COR-L47 (cell line): ENCODE data around the gene PPCDC.

Experiments used
- DNase-seq: peaks from one replicate; lab custom pipeline; 2025; lab: John Stamatoyannopoulos, UW

PPCDC gene

GRCh38 chr15:75023181-75023871 is at the start of gene PPCDC:
Gene PPCDC (plus strand): TSS chr15:75023590. CDS start chr15:75028319, 4,729 bp downstream.
- DNase-seq, result peak; percentile 95

DNA sequence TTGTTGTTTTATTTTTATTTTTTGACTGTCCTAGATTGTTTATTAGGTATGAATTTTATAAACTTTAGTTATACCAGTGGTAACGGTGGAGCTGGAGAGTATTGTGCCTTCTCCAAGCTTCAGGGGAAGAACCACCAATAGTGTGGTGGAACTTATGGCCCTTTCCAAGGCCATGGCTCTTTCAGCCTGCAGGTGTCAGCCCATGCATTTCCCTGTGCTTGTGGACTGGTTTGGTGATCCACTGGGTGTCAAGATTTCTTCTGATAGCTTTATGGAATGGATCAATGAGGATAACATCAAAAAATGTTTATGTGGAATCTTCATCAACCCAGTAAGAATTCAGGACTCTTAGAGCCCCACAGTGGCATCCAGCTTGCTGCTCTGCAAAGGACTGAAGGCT is 47.2 kb upstream of the PPCDC start:
- DNase-seq, result no peak

GRCh38 chr15:74977599-74977998 is 45.8 kb upstream of the PPCDC start:
- no peak for DNase-seq

GRCh38 chr15:74978077-74978476 is 45.3 kb upstream of the PPCDC start:
- DNase-seq, result no peak

- DNase-seq, result no peak
Measured at GRCh38 chr15:74978503-74978902, 44.9 kb upstream of the PPCDC start.

GRCh38 chr15:74982183-74982582 is 41.2 kb upstream of the PPCDC start:
- no peak for DNase-seq

GRCh38 chr15:74983725-74984231 is 39.6 kb upstream of the PPCDC start:
- DNase-seq, result no peak

DNA sequence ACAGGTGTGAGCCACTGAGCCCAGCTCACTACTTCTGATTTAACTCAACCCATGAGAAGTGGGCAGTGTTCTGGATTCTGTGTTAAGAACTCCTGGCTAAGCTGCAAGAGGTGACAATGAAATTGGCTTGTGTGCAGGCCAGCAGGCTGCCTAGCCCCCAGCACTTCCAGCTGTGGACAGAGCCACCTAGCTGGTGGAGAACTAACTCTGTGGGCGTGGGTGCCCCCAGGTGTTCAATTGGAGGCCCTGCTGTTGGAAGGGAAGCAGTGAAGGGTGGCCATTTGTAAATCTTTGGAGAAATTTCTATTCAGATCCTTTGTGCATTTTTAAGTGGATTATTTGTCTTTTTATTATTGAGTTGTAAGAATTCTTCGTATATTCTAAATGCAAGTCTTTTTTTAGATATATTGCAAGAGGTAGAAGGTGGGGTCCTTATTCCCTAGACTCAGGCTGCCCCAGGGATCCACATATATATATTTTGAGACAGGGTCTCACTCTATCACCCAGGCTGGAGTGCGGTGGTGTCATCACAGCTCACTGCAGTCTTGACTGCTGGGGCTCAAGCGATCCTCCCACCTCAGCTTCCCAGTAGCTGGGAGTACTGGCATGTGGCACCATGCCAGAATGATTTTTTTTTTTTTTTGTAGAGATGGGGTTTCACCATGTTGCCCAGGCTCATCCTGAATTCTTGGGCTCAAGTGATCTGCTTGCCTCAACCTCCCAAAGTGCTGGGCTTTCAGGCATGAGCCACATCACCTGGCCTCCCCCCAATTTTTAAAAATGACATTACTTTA is 35.2 kb upstream of the PPCDC start:
- DNase-seq, result peak; percentile 69

GRCh38 chr15:74989527-74989926 is 33.9 kb upstream of the PPCDC start:
- no peak for DNase-seq

- no peak for DNase-seq
Measured at GRCh38 chr15:74992619-74993018, 30.8 kb upstream of the PPCDC start.

DNA sequence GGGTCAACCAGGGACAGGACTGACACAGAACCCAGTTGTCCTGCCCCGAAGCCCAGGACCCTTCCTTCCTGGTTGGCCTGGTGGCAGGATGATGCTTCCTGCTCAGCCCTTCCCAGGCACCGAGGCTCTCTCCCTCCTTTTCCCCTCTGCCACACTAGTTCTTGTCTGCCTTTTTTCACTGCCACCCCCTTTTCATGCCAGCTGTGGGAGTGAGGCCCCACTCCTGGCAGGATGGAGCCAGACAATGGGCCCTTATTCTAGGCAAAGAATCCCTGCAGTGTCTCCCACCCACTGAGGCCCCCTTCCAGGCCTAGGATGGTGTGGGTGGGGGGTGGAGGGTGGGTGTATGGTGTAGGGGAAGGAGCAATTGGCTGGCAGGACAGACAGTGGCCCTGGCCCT is 29.2 kb upstream of the PPCDC start:
- DNase-seq, result no peak

DNA sequence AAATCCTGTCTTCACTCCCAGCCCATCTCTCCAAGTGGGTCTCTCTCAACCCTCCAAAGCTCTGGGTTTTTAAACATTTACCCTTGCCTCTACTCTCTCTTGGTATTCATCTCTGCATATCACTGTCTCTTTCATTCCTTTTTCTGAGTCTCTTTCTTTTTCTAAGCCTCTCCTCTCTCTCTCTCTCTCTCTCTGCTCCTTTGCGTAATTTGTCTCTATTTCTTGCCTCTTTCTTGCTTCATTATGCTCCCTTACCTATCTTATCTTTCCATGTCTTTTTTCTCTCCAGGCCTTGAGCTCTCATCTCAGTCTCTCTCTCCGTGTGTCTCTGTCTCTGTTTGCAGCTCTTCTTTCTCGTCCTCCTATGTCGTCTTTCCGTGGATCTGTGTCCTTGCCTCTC is 28.7 kb upstream of the PPCDC start:
- DNase-seq, result no peak

DNA sequence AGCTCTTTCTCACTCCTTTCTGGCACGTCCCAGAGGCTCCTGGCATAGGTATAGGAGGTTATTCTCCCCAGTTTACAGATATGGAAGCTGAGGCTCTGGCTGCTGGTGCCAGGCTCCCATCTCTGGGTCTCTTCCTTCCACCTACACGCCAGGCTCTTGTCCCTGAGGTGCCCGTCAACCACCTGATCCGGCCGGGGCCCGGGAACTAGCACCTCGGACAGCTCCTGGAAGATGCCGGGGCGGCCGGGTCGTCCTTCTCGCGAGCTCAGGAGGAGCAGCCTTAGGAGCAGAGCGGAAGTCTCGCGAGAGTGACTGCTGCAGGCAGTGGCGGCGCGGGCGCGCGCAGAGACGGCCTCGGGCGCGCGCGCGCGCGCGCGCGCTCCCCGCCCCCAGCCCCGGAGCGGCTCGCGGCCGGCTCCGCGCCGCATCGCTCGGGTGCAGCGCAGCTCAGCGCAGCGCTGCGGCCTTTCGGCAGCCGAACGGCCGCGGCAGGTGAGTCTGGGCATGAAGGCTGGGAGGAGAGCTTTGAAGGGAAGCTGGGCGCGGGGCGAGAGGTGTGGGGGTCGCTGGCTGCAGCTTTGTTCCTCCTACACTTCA is 28.1 kb upstream of the PPCDC start, which contains the start of gene SCAMP5:
Gene SCAMP5 (plus strand): TSS at position 382 of the 597 bp plus-strand sequence. CDS start 16,277 bp downstream, outside the sequence.
- peak; percentile 98 for DNase-seq

GRCh38 chr15:74995779-74996765 is 27.3 kb upstream of the PPCDC start:
- DNase-seq, result peak; percentile 78

DNA sequence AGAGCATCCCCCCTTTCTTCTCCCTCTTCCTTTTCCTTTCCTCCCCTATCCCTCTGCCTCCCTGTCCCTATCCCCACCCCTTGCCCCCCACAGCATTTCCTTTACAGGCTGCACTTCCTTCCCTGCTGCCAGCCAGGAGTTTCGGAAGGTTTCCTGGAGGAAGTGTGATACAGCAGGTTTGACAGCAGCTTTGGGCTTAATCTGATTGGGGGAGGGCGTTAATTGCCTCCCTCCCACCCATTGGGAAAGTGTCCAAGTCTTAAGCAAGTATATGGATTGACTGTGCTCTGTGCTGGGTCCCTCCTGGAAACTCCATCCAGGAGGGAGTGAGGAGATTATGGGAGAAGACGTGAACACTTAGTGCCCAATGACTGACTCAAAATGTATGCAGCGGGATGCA is 26.2 kb upstream of the PPCDC start:
- DNase-seq, result no peak

DNA sequence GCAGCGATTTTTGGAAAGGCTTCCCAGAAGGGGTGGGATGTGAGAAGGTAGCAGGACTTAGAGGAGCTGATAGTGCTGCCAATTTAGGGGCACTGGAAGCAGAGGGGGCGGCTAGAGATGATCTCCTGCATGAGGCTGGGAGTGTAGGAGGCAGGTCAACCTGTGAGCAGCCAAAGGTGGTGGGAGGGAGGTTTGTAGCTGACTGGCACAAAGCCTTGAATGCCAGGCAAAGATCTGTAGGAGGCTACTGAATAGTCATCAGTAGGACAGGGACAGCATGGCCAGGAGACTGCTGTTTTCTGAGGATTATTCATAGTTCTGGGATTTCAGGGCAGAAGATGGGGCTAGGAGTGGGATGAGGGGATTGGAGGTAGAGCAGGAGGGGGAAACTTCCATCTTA is 25.8 kb upstream of the PPCDC start:
- DNase-seq, result no peak

GRCh38 chr15:75001310-75001709 is 22.1 kb upstream of the PPCDC start:
- no peak for DNase-seq

DNA sequence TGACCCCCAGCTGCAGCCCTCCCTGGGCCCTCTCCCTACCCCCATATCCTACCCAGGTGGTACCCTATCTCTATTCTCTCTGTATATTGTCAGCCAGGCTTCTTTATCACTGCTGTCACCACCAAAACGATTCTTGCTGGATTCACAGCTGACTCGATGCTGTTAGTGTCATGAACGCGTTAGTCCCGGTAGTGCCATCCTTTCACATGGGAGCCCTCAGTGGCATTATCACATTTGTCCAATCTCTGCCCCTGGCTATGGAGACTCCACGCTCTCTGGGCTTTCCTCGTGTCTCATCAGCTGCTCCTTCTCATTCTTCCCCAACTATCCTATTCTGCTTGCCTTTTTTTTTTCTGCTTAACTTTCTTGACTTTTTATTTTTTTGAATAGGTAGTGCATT is 21.0 kb upstream of the PPCDC start:
- DNase-seq, result no peak

DNA sequence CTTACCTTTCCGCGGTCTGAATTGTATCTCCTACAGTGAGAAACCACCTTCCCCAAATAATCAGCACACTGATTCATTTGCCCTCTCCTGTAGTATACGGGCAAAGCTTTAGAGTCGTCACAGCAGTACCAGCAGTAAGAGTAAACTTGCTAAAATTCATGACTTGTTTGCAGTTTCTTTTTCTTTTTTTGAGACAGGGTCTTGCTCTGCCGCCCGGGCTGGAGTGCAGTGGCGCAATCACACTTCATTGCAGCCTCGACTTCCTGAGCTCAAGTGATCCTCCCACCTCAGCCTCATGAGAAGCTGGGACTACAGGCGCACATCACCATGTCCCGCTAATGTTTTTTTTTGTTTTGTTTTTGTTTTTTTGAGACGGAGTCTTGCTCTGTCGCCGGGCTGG is 16.2 kb upstream of the PPCDC start:
- DNase-seq, result no peak

GRCh38 chr15:75008221-75008625 is 15.2 kb upstream of the PPCDC start:
- no peak for DNase-seq

DNA sequence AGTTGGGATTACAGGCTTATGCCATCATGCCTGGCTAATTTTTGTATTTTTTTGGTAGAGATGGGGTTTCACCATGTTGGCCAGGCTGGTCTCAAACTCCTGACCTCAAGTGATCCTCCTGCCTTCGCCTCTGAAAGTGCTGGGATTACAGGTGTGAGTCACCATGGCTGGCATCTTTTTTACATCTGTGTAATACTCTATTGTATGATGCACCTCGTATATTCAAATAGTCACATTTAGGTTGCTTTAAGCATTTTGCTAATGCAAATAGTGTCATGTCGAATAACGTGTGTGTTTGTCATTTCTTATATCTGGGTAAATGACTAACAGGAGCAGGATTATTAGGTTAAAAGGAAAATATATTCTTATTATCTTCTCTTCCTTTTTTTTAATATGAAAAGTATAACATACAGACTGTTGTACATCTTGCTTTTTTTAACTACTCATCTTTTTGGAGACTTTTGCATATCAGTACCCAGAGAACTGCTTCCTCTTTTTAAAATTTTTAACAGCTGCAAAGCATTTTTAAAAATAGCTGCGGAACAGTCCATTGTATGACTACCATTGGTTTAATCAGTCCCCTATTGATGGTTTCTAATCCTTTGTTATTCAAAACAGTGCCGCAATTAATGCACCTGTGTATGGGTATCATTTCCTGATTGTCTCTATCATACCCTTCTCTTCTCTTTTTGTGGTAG is 14.6 kb upstream of the PPCDC start:
- no peak for DNase-seq
